ENCODE measurements around the gene ZNF280A. TPM values are rescaled to one million over a fixed set of nuclear protein-coding genes. Genes with fewer than 3 reads are reported as not detected.

ZNF280A gene
- total and polyA plus RNA-seq, 2 experiments from 2014 or later = not detected

DNA sequence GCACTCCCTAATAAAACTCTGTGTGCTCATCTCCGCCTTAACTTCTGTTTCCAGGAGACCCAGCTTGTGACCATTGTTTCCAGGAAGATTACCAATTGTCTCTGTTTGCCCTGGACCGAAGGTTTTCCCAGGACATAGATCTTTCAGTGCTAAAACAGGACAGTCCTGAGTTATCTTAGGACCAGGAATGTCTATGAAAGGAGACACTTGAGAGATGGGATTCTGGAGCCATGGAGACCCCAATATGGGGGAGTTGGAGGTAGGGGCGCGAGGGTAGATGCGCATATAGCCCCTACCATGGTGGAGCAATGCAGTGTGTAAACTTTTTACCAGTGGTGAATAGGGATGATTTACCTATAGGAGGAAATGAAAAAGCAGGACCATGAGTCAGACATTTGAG lies 49.1 kb upstream of the ZNF280A start (continued):
- TF ChIP-seq, protein P1, sequence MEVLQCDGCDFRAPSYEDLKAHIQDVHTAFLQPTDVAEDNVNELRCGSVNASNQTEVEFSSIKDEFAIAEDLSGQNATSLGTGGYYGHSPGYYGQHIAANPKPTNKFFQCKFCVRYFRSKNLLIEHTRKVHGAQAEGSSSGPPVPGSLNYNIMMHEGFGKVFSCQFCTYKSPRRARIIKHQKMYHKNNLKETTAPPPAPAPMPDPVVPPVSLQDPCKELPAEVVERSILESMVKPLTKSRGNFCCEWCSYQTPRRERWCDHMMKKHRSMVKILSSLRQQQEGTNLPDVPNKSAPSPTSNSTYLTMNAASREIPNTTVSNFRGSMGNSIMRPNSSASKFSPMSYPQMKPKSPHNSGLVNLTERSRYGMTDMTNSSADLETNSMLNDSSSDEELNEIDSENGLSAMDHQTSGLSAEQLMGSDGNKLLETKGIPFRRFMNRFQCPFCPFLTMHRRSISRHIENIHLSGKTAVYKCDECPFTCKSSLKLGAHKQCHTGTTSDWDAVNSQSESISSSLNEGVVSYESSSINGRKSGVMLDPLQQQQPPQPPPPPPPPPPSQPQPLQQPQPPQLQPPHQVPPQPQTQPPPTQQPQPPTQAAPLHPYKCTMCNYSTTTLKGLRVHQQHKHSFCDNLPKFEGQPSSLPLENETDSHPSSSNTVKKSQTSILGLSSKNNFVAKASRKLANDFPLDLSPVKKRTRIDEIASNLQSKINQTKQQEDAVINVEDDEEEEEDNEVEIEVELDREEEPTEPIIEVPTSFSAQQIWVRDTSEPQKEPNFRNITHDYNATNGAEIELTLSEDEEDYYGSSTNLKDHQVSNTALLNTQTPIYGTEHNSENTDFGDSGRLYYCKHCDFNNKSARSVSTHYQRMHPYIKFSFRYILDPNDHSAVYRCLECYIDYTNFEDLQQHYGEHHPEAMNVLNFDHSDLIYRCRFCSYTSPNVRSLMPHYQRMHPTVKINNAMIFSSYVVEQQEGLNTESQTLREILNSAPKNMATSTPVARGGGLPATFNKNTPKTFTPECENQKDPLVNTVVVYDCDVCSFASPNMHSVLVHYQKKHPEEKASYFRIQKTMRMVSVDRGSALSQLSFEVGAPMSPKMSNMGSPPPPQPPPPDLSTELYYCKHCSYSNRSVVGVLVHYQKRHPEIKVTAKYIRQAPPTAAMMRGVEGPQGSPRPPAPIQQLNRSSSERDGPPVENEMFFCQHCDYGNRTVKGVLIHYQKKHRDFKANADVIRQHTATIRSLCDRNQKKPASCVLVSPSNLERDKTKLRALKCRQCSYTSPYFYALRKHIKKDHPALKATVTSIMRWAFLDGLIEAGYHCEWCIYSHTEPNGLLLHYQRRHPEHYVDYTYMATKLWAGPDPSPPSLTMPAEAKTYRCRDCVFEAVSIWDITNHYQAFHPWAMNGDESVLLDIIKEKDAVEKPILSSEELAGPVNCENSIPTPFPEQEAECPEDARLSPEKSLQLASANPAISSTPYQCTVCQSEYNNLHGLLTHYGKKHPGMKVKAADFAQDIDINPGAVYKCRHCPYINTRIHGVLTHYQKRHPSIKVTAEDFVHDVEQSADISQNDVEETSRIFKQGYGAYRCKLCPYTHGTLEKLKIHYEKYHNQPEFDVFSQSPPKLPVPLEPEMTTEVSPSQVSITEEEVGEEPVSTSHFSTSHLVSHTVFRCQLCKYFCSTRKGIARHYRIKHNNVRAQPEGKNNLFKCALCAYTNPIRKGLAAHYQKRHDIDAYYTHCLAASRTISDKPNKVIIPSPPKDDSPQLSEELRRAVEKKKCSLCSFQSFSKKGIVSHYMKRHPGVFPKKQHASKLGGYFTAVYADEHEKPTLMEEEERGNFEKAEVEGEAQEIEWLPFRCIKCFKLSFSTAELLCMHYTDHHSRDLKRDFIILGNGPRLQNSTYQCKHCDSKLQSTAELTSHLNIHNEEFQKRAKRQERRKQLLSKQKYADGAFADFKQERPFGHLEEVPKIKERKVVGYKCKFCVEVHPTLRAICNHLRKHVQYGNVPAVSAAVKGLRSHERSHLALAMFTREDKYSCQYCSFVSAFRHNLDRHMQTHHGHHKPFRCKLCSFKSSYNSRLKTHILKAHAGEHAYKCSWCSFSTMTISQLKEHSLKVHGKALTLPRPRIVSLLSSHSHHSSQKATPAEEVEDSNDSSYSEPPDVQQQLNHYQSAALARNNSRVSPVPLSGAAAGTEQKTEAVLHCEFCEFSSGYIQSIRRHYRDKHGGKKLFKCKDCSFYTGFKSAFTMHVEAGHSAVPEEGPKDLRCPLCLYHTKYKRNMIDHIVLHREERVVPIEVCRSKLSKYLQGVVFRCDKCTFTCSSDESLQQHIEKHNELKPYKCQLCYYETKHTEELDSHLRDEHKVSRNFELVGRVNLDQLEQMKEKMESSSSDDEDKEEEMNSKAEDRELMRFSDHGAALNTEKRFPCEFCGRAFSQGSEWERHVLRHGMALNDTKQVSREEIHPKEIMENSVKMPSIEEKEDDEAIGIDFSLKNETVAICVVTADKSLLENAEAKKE (CRISPR knock-in tag; IDR thresholded peaks at IDR 0.05) = no peak
- TF ChIP-seq NANOG (IDR thresholded peaks at IDR 0.05; ENCODE audit: borderline replicate concordance) (no peak), STAT1 (IDR thresholded peaks at IDR 0.05; ENCODE audit: unreplicated experiment) (no peak), ZNF331 (CRISPR knock-in tag; IDR thresholded peaks at IDR 0.05; ENCODE audit: low read depth) (no peak), EZH2phosphoT487 (IDR thresholded peaks at IDR 0.05; ENCODE audit: unreplicated experiment) (no peak), JUNB (IDR thresholded peaks at IDR 0.05; ENCODE audit: unreplicated experiment) (no peak), ZNF114 (CRISPR knock-in tag; IDR thresholded peaks at IDR 0.05) (no peak), CREB1 (CRISPR knock-in tag; IDR thresholded peaks at IDR 0.05; ENCODE audit: low read depth) (no peak), EZH2 (IDR thresholded peaks at IDR 0.05; ENCODE audit: low read depth, unreplicated experiment) (no peak)

DNA sequence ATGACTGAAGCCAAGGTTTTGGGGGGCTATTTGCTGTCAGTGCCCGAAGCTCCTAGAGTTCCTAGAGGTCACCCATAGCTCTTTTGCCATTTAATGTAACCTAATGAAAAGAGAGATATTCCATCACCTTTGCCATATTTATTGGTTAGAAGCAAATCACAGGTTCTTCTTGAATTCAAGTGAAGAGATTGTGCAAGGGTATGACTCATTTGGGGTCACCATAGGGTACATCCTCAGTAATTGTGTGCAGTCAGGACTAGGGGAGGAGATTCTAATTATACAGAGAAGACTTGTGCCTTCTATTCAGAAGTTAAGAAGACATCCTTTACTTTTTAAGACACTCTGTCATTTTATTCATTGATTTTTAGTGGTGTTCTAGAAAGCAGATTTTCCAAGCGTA lies 45.9 kb upstream of the ZNF280A start:
- Histone ChIP-seq H4K20me1 (replicated peaks; ENCODE audit: insufficient read depth) (peaks cover 6% of the 10 kb centered on the region; the same call in 1 of the 2 replicates), H2AFZ (no peak overlapping the region), H3K4me1 (ENCODE audit: insufficient read depth) (no peaks in the 10 kb centered on the region), H3F3A (replicated peaks; ENCODE audit: low read depth) (no peaks in the 10 kb centered on the region), H3K4me2 (no peak overlapping the region), H3K9me2 (ENCODE audit: insufficient read depth) (no peaks in the 10 kb centered on the region), H3K27me3 (ENCODE audit: insufficient read depth) (peaks cover 100% of the 10 kb centered on the region), H3K4me3 (no peak overlapping the region), H3K27ac (ENCODE audit: low read depth) (no peak overlapping the region), H3K36me3 (ENCODE audit: insufficient read depth) (no peaks in the 10 kb centered on the region), H3K79me2 (replicated peaks; ENCODE audit: insufficient read depth) (no peaks in the 10 kb centered on the region)
- no peaks in the 10 kb centered on the region for H3K4me1 Mint-ChIP-seq
- H3K36me3 Mint-ChIP-seq (ENCODE audit: low read depth) = no peaks in the 10 kb centered on the region; the same call in 2 of the 3 replicates
- H3K27me3 Mint-ChIP-seq (ENCODE audit: insufficient read depth, low read depth, poor library complexity) = peaks cover 84% of the 10 kb centered on the region
- DNase-seq (ENCODE audit: low spot score) (no peak), ATAC-seq (no peak)
- 0 out of 3 replicates have a peak, but pooled peaks cover 12% of the 10 kb centered on the region for H3K9me3 Mint-ChIP-seq
- H3K27ac Mint-ChIP-seq = no peak overlapping the region
- H3K4me3 Mint-ChIP-seq = no peak overlapping the region
- TF ChIP-seq ZNF331 (CRISPR knock-in tag; IDR thresholded peaks at IDR 0.05; ENCODE audit: low read depth) (no peak), EZH2 (IDR thresholded peaks at IDR 0.05; ENCODE audit: low read depth, unreplicated experiment) (no peak)
- TF ChIP-seq, protein P1 (CRISPR knock-in tag; IDR thresholded peaks at IDR 0.05) = no peak

All from GM23338 (cell line).